HG03108 (cell line): ENCODE results near the gene MAPK4.

Experiments
- ATAC-seq: cut with Tn5 transposase; IDR thresholded peaks from one replicate; pipeline ENCODE4 v1.9.1; 2021; ENCODE audit warnings: moderate library complexity; ENCODE audit not compliant: unreplicated experiment

MAPK4 gene

DNA sequence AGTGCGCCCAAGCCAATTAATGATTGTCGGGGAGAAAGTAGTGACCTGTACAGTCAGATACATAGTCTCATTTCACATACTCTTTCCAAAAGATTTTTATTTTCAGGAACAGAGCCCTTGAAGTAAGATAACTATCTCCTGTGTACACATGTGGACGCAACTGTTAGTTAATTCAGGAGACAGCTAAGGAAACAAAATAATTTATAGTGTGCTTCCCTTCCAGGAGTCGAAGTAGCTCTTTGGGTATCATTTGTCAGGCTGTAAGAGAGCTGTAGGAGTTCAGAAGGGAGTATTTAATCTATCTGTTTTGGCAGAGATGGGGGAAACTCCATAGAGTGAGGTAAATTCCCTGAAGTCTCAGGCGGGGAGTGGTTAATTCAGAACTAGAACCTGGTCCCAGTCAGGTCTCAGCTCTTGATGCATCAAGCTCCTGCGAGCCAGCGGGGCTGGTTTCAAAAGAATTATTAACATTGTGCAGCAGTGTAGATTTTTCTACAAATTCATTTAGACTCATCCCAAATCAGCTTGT is 63.0 kb downstream of the MAPK4 start:
- ATAC-seq: no peak

DNA sequence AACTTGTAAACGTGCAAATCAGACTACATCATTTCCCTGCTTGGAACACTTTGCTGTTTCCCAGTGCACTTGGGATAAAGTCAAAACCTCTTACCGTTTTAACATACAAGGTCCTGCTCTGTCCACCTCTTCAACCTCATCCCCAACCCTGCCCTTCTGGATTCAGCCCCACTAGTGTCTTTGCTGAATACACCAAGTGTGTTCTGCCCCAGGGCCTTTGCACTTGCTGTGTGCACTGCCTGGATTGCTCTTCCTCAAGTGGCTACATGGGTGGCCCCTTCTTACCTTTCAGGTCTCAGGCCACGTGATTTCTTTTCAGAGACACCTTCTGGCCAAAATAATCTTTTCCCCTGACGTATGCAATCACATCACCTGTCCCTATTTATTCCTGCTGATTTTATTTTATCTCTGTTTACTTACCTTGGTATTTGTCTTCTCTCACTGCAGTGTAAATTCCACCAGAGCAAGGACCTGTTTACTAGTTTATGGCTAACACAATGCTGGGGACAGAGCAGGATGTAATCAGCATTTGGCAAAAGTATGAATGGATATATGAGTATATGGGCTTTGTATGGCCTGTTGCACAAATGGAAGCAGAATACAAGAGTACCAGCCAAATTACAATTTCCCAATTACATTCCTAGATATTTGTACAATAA is 63.9 kb downstream of the MAPK4 start:
- no peak for ATAC-seq

DNA sequence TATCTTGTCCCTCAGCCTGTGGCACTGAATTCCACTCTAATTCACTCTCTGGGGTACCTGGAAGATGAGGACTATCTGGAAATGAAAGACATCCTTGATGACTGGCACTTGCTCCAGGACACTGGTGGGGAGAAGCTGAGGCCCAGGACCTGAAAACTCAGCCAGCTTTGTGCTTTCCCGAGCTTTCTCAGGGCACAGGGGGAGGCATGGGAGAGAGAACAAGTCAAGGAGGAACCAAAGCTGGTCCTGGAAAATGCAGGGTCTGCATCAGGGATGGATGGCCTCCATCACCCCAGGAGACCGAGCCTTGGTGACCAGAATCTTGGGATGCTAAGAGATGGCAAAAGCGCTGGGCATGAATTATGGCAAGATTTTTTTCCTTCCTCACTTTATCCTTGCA is 65.1 kb downstream of the MAPK4 start:
- ATAC-seq: no peak

DNA sequence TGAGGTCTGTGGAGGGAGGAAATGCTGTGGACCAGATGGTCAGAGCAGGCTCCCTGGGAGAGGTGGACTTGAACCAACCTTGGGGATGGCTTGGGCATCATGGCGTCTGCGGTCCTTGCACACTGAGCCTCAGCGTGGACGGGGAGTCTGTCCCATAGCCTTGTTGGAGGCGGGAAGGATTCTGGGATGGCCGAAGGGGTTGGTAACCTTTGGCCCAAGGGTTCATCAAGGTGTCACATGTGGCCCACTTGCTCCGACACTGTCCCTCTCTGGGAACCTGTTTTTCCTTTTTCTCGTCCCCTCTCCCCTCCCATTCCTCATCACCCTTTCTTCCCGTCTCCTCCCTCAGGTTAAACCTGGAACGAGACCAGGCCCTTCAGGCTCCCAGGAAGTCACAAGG is 66.4 kb downstream of the MAPK4 start:
- ATAC-seq: no peak

DNA sequence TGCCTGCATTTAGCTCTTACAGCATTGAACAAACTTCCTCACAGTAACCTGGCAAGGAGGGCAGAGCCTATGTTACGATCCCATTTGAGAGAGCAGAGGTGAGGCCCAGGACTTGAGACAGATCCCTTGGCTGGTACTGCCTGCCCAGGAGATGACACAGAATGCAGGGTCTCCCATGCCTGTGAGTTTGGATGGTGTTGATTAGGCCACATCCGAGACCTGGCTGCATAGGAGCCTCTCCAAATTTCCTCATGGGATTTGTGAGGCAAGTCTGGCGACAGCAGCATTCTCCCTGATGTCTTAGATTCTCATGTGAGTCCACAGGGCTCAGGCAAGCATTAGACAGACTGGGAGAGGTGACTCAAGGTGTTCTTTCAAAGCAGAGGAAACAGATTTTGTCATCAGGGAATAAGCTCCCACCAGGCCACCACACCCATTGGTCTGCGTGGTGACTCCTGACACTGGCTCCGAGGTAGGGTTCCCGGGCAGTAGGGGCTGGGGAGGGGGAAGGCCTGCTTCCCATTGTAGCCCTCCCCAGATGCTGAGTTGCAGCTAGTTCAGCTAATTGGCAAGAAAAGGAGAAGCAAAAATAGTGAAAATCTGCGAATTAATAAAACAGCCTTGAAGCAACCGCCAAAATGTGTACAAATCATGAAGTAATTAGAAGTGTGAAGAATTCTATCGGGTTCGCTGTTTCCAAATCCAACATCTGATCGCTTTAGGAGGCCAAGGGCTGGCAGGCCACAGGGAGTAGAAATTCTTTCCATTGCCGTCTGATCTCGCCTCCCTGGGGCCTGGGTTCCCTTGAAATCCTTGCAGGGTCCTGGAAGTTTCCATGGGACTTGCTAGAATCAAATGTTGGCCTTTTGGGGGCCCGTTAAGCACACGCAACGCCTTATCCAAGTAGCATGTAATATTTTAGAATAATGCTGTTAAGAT is 68.0 kb downstream of the MAPK4 start:
- ATAC-seq: no peak

DNA sequence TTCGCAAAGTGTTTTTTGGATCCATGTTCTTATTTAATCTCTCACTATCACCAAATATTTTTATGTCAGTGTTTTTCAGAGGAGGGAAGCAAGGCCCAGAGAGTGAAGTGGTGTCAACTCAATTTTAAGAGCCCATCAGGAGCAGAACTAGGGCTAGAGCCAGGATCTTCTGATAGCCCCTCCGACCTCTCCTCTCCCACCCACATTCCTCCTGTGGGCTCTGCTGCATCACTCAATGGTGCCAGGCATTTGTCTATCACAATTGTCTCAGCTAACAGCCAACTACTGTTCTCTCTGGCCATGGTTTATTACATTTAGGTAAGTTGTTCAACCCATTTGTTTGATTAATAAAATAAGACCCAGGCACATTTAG is 68.6 kb downstream of the MAPK4 start:
- ATAC-seq: no peak

DNA sequence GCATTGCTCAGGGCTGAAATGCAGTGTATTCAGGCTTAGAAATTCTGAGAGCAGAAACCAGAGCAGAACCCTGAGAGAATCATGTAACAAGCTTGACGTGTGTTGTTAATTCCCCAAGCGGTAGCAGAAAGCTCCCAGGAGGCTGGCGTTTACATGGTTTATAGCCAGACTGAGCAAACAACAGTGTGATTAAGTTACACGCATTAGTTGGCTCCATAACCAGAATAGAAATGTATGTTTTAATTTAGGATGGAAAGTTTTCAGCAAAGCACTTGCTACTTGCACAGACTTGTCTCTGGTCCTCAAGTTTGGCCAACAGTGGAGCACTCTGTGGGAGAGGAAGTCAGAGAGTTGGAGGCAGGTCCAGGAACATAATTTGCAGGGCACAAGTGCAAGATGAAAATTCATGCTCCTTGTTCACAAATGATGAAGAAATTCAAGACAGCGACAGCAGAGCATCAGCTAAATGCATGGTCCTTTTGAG is 69.3 kb downstream of the MAPK4 start:
- ATAC-seq: no peak

DNA sequence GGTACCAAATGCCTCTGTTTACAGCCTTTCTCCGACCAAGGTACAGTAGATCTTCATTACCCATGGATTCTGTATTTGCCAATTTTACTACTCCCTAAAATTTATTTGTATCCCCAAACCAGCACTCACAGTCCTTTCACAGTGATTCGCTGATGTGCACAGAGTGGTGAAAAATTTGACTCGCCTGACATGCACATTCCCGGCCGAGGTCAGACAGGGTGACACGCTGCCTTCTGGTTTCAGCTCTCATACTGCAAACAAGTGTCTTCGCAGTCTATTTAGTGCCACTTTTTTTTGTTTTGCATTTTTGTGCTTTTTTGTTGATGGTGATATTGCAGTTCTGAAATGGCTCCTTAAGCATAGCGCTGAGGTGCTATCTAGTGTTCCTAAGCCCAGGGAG is 71.0 kb downstream of the MAPK4 start:
- no peak for ATAC-seq

DNA sequence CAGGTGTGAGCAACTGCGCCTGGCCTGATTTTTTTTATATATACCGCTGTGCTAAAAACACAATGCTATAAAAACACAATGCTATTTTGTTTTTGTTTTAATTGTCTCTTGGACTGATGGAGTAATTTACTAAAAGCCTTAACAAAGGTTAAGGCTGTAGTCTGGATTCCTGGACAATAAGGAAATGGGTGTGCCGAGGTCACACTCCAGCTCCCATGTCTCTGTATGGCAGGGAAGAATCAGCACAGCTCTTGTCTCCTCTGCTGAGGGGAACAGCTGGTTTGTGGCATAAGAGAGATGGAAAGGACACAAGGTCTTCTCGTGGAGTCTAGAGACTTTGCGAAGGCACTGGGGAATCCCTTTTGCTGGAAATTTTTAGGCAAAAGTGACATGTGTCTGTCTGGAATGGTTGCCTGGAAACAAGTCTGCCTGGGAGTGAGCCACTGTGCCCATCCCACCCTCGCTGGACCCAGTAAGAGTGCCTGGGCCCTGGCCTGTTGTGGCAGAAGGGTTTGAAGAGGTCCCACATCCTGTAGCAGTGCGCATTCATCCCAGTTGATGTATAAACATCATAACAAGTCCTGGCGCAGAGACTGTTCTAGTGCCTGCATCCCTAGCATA is 73.1 kb downstream of the MAPK4 start:
- no peak for ATAC-seq

DNA sequence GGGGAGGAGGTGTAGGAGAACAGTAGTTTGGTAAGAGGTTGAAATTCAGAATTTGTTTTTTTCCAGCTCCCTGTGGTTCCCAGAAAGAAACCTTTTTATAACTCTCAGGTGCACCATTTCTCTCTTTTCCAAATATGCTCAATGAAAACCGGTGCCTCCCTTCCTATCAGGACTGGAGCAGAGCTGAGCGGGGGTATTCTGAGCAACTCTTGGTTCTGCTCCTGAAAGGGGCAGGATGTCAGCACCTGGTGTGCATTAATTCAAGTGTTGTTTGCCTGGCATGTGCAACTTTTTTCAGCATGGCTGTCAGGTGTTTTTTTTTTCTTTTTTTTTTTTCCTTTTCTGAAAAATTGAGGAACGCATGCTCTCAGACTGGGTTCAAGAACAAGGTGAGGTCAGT is 74.1 kb downstream of the MAPK4 start:
- no peak for ATAC-seq

DNA sequence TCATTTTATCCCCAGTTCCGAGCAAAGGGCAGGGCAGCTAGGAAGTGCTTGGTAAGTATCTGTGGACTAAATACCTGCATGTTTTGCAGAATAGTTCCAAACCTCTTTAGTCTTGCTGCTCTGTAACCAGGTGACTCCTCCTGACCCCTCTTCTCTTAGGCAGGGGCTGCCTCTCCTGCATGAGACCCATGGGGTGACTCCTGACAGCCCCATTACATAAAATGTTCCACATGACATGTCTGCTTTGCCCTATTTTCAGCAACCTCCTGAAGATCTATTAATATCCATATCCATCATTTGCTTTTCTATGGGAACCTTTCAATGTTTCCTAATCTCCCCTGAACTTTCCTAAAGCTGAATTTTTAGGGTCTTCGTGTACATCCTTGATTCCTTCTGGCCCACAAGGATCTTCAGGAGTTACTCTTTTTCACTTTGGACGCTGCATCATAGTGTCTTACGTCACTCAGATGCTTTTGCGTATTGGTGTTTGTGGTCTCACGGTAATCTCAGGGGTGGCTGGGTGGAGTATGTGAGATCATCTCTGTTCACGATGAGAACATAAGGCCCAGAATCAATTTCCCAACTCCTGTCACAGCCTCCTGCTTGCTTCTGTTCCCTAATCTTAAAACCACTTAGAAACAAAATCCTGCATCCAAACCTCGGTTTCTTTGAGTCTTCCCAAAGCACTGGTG is 76.6 kb downstream of the MAPK4 start:
- no peak for ATAC-seq

DNA sequence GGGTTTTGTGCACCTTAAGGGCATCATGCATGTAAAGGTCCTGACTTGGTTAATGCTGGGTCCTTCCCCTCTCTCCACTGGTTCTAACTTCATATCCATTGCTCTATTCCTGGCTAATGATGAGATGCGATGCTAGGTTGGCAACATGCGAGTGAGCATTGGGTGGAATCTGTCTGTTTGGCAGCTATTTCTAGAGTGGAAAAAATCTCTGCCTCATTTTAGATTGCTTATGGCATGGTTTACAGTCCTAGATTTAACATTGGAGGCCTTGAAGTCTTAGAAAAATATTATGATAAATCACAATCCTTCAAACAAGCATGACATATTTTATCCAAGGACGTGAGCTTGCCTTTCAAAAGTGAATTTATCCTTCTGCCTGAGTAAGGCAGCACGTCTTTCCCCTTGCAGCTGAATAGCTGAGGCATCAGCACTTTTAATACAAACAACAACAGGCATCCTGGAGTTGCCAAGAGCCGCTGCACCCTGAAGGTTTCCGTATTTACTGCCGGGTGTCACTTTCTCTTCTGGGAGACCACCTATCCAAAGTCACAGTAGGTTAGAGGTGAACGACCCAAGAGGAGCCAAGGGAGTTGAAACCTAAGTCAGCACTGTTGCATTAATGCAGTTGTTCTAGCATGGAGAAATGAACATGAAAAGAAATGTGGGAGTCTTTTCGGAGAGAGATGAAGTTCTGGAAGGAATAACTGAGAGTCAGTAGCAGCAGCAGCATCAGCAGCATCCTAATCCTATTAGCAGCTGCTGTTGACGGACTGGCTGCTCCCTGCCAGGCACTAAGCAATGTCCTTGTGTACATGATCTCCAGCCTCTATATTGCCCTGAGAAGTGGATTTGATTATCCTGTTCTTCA is 78.4 kb downstream of the MAPK4 start:
- no peak for ATAC-seq

DNA sequence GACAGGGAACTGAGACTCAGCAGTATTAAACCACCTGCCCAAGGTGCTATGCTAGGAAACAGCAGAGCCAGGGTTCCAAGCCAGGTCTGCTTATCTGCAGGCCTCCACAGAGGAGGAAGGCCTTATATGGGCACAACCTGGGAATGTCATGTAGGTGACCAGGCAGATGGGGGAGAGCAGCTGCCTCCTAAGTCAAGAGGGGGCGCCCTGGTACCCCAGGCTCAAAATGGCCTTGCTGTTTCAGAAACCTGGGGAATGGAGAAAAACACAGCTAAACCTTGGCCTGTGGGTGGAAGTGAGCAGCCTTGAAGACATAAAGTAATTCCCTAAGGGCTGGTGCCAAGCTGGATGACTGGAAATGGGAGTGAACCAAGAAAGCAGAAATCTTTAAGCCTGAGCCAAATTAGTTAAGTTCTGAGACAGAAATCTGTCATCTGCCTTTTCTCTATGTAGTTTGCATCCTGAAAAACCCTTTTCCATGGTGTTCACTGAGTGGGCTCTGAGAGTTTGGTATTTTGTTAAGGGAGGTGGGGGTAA is 79.1 kb downstream of the MAPK4 start:
- no peak for ATAC-seq

DNA sequence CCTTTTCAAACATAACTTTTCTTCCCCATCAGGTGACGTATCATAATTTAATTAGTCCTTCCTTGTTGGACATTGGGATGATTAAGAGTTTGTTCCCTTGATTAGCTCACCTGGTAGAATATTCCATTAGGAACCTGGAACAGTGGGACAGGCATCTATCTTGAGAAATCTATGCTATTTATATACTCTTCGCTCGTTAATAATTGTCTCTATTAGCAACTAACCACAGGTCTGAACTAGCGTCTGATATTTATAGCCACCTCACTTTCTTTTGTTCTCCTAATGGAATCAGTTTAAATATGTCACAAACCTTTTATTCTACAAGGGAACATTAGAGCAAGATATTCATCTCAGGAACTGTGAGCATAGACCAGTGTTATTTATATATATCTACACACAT is 79.8 kb downstream of the MAPK4 start:
- no peak for ATAC-seq

DNA sequence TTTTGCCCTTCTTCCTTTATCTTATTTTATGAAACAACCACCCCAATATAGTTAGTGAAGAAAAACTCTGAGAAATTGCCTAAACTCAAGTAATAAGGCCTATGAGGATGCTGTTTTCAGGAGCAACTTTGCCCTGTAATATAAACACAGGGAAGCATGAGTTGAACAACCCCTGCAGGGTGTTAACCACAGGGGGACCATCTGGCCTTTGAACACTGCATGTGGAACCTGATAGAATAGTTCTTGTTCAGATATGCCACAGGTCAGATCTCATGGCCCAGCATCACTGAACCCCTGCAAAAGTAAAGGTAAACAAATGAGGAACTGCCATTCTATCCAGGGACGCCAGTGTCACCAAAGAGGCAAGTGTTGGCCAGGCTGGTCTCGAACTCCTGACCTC is 82.6 kb downstream of the MAPK4 start:
- no peak for ATAC-seq

DNA sequence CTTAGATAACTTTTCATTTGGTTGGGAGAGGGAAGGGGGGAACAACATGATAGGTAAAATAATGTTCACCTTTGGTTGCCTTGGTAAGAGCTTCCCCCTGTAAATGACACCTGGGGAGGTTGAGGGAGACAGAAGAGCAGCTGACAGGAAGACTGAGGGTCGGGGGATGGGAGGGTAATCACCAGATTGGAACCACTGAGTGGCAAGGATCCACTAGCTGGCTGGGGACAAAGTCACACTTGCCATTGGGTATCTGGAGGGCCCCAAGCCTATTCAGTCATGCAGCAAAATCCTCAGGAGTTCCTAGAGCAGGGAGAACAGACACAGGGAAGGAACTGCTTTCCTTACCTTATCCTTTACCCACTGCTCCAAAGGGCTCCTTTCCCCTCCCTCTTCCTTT is 84.3 kb downstream of the MAPK4 start:
- ATAC-seq: no peak

DNA sequence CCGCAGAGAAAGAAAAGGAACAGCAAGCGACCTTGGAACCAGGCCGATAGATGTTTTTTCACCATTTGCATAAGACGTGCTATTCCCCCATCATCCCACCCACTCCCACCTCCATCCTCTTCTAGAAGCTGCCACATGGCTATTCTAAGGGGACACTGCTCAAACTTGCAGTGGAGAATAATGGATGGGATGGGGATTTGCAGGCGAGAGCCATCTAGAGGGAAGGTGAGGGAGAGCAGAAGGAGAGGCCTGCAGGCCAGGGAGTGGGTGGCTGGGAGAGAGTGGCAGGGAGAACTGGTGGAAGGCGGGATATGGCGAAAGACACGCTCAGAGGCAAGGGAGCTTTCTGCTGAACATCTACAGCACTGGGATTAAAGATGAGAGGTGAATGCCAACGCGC is 84.9 kb downstream of the MAPK4 start:
- ATAC-seq: no peak

DNA sequence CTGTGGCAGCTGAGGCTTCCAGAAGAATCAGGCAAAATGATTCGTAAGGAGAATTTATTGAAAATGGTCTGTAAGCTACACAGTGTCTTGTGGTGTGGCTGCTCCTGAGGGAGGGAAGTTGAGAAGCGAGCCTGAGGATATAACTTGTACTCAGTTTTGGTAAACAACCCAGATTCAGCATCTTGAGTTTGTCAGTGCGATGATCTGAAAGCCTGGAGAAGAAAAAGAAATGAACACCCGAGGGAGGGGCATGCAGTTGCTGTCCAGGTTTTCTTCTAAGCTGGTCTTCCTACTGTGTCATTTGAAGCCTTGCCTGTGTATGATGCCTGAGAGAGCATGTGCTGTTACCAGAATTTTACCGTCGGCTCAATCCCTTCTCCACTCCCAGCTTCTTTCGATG is 87.3 kb downstream of the MAPK4 start:
- no peak for ATAC-seq

DNA sequence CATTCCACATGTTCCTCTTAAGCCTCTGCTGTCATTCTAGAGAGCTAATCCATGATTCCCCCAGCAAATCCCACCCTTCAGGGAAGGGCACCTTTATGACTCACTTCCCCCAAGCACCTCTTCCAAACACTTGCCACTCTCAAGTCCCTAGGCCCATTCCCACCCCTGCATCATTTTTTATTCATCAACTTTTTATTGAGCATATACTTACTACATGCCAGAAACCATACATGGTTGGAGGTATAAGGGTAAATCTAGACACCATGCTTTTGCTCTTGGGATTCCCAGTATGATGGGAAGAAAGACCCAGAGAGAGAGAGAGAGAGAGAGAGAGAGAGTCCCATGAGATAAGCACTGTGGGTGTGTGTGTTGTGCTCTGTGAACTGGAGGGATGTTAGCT is 87.9 kb downstream of the MAPK4 start:
- no peak for ATAC-seq

DNA sequence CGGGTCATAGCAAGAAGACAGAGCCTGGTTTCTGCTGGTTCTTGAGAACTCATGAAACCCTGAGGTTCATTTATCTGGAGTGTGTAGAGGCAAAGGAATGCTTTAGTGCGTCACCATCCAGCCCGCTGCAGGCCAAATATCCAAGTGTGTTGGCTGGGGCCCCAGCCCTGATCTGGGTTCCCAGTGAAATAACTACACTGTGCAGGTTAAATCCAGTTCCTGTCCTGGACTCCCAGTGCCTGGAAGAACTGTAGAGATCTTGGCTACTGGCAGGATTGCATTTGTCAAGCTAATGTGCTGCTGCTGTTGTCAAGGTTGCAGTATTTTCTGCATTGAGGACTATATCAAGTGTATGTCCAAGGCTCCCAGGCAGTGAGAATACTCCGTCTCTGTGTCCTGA is 89.9 kb downstream of the MAPK4 start:
- no peak for ATAC-seq
